Measurements from ENCODE around the gene LRRC71. TPM values are rescaled to one million over a fixed set of nuclear protein-coding genes. Genes with fewer than 3 reads are reported as not detected.

The LRRC71 gene
- polyA plus RNA-seq, 1 of the 3 experiments (the other 2 are of a cell fraction): 0.03 TPM

DNA sequence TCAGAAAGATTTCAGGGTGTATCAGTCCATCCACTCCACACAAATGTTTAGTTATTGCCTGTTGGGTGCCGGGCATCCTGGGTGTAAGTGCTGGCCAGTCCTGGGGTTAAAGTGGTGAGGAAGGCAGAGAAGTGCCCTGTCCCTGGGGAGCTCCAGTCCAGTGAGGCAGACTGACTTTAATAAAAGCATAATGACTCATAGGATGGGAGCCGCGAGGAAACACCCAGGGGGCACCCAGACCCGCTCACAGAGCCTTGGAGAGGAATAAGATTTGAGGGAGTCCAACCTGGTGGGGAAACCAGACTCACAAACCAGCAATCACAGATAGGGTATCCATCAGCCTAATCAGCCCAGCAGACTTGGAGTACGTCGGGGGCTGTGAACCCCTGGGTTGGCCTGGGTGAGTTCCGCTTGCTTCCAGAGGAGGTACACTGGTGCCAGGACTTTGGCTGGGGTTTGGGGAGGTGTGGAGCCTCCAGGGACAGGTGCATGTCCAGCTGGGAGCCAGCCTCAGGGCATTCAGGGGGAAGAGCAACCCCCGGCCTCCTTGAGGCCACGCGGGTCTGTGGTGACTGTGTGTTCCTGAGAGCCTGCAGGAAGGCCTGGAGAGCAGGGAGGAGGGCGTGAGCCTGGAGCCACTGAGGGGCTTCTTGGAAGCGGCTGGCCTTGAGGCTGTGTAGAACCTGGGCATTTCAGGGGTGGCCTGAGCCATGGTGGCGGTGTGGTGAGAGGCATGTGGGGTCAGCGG lies 23.2 kb upstream of the LRRC71 start:
- Histone ChIP-seq H3K4me2 (peak overlapping the region; percentile 77), H3K27me3 (ENCODE audit: insufficient read depth) (no peaks in the 10 kb centered on the region), H3K79me2 (ENCODE audit: insufficient read depth) (no peaks in the 10 kb centered on the region), H3K9me2 (no peaks in the 10 kb centered on the region), H3K36me3 (replicated peaks in 1 of 2; ENCODE audit: control insufficient read depth in 1 of 2, insufficient read depth in 2 of 2, low read length in 1 of 2) (no peaks in the 10 kb centered on the region), H3K27ac (ENCODE audit: low read depth in 2 of 2, low read length in 1 of 2) (peak overlapping the region; percentile 87 to 96), H2AFZ (ENCODE audit: low read depth) (no peak overlapping the region), H3K4me1 (ENCODE audit: control insufficient read depth in 1 of 2, insufficient read depth in 2 of 2, low read depth in 1 of 2, low read length in 1 of 2) (peaks cover 40 to 63% of the 10 kb centered on the region in 2 experiments; a peak in 3 of 4 replicates), H4K20me1 (ENCODE audit: insufficient read depth) (no peaks in the 10 kb centered on the region), H3K4me3 (ENCODE audit: low read depth in 2 of 2, low read length in 1 of 2) (peak overlapping the region in 1 of 2 experiments; percentile 38; a peak in 1 of 4 replicates), H3K9ac (peak overlapping the region; percentile 74), H3F3A (replicated peaks; ENCODE audit: insufficient read depth) (peaks cover 24% of the 10 kb centered on the region), H3K9me3 (no peaks in the 10 kb centered on the region)
- CTCF ChIA-PET: interaction anchor here (0.6 to 9.4 kb wide), 11 partner anchors 14 to 238 kb away, joined by 3 to 110 read pairs (median 4); no protein-coding TSS in a partner anchor
- no peak for DNase-seq
- POLR2A ChIA-PET: interaction anchor here (0.6 kb wide), 1 partner anchor 16 kb away, joined by 3 read pairs; no protein-coding TSS in a partner anchor
- WGBS (ENCODE audit: low lambda C conversion rate): 52% methylated on average over 9 of the region's 14 CpGs
- TF ChIP-seq, protein P1, sequence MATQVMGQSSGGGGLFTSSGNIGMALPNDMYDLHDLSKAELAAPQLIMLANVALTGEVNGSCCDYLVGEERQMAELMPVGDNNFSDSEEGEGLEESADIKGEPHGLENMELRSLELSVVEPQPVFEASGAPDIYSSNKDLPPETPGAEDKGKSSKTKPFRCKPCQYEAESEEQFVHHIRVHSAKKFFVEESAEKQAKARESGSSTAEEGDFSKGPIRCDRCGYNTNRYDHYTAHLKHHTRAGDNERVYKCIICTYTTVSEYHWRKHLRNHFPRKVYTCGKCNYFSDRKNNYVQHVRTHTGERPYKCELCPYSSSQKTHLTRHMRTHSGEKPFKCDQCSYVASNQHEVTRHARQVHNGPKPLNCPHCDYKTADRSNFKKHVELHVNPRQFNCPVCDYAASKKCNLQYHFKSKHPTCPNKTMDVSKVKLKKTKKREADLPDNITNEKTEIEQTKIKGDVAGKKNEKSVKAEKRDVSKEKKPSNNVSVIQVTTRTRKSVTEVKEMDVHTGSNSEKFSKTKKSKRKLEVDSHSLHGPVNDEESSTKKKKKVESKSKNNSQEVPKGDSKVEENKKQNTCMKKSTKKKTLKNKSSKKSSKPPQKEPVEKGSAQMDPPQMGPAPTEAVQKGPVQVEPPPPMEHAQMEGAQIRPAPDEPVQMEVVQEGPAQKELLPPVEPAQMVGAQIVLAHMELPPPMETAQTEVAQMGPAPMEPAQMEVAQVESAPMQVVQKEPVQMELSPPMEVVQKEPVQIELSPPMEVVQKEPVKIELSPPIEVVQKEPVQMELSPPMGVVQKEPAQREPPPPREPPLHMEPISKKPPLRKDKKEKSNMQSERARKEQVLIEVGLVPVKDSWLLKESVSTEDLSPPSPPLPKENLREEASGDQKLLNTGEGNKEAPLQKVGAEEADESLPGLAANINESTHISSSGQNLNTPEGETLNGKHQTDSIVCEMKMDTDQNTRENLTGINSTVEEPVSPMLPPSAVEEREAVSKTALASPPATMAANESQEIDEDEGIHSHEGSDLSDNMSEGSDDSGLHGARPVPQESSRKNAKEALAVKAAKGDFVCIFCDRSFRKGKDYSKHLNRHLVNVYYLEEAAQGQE (IDR thresholded peaks at IDR 0.05; ENCODE audit: low read depth, low read length): no peak
- TF ChIP-seq FOSL2 (IDR thresholded peaks at IDR 0.05; ENCODE audit: borderline replicate concordance, low read depth): peak; percentile 82; the same call in 1 of the 2 replicates
- TF ChIP-seq, protein P2, sequence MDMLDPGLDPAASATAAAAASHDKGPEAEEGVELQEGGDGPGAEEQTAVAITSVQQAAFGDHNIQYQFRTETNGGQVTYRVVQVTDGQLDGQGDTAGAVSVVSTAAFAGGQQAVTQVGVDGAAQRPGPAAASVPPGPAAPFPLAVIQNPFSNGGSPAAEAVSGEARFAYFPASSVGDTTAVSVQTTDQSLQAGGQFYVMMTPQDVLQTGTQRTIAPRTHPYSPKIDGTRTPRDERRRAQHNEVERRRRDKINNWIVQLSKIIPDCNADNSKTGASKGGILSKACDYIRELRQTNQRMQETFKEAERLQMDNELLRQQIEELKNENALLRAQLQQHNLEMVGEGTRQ (IDR thresholded peaks at IDR 0.05; ENCODE audit: borderline replicate concordance, low read depth, low read length): no peak
- TF ChIP-seq, protein P3, sequence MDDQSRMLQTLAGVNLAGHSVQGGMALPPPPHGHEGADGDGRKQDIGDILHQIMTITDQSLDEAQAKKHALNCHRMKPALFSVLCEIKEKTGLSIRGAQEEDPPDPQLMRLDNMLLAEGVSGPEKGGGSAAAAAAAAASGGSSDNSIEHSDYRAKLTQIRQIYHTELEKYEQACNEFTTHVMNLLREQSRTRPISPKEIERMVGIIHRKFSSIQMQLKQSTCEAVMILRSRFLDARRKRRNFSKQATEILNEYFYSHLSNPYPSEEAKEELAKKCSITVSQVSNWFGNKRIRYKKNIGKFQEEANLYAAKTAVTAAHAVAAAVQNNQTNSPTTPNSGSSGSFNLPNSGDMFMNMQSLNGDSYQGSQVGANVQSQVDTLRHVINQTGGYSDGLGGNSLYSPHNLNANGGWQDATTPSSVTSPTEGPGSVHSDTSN (IDR thresholded peaks at IDR 0.05): no peak

DNA sequence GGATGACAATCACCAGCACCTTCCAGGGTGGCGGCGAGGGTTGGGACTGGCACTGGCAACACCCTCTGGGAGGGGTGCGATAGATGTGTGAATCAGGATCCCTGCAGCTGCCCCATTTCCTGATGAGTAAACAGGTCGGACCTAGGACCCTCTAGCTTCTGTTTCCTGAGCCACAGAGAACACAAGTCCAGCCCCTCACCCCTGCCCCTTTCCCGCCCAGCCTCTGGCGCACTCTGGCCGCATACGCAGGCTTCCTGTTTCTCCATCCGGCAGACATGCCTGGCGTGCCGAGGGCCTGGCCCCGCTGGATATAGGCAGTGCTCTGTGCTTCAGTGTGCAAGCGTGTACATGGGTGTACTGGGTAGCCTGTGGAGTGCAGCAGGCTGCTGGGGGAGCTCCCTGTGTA lies 22.3 kb upstream of the LRRC71 start:
- Histone ChIP-seq H3K4me1 (ENCODE audit: control insufficient read depth in 1 of 2, insufficient read depth in 2 of 2, low read depth in 1 of 2, low read length in 1 of 2) (peaks cover 40 to 68% of the 10 kb centered on the region in 2 experiments; a peak in 3 of 4 replicates), H3K9me2 (no peaks in the 10 kb centered on the region), H3K9me3 (no peaks in the 10 kb centered on the region), H4K20me1 (ENCODE audit: insufficient read depth) (no peaks in the 10 kb centered on the region), H3F3A (replicated peaks; ENCODE audit: insufficient read depth) (peaks cover 24% of the 10 kb centered on the region), H3K79me2 (ENCODE audit: insufficient read depth) (no peaks in the 10 kb centered on the region), H3K27me3 (ENCODE audit: insufficient read depth) (no peaks in the 10 kb centered on the region), H3K9ac (peak overlapping the region; percentile 74), H3K36me3 (replicated peaks in 1 of 2; ENCODE audit: control insufficient read depth in 1 of 2, insufficient read depth in 2 of 2, low read length in 1 of 2) (no peaks in the 10 kb centered on the region), H3K4me3 (ENCODE audit: low read depth in 2 of 2, low read length in 1 of 2) (no peak overlapping the region), H2AFZ (ENCODE audit: low read depth) (no peak overlapping the region), H3K4me2 (peak overlapping the region; percentile 77), H3K27ac (ENCODE audit: low read depth in 2 of 2, low read length in 1 of 2) (peak overlapping the region; percentile 87 to 96)
- ChIA-PET POLR2A (interaction anchor here (0.6 kb wide), 1 partner anchor 15 kb away, joined by 3 read pairs; no protein-coding TSS in a partner anchor), CTCF (interaction anchor here (1.2 to 9.4 kb wide), 8 partner anchors 7 to 239 kb away, joined by 3 to 110 read pairs (median 6); partner anchors contain the start of genes LRRC71 and PEAR1)
- no peak for TF ChIP-seq GATA2 (CRISPR knock-in tag; IDR thresholded peaks at IDR 0.05)
- TF ChIP-seq NRF1 (IDR thresholded peaks at IDR 0.05; ENCODE audit: low read depth, low read length): no peak
- TF ChIP-seq, protein P3 (IDR thresholded peaks at IDR 0.05): no peak
- TF ChIP-seq YY1 (IDR thresholded peaks at IDR 0.05; ENCODE audit: low read depth): no peak
- no peak for TF ChIP-seq FOXJ3 (CRISPR knock-in tag; IDR thresholded peaks at IDR 0.05)
- no peak for TF ChIP-seq ELF1 (IDR thresholded peaks at IDR 0.05)
- no peak for TF ChIP-seq JUND (IDR thresholded peaks at IDR 0.05)
- TF ChIP-seq GABPA (IDR thresholded peaks at IDR 0.05; ENCODE audit: low read depth): no peak
- no peak for TF ChIP-seq FOXM1 (IDR thresholded peaks at IDR 0.05; ENCODE audit: low read depth)
- TF ChIP-seq, protein P4, sequence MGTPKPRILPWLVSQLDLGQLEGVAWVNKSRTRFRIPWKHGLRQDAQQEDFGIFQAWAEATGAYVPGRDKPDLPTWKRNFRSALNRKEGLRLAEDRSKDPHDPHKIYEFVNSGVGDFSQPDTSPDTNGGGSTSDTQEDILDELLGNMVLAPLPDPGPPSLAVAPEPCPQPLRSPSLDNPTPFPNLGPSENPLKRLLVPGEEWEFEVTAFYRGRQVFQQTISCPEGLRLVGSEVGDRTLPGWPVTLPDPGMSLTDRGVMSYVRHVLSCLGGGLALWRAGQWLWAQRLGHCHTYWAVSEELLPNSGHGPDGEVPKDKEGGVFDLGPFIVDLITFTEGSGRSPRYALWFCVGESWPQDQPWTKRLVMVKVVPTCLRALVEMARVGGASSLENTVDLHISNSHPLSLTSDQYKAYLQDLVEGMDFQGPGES (IDR thresholded peaks at IDR 0.05; ENCODE audit: low read depth, low read length): no peak
- DNase-seq: peak; percentile 75
- 46% methylated on average over 4 of the region's 13 CpGs for WGBS (ENCODE audit: low lambda C conversion rate)
